Testis (tissue), 3 donors: ENCODE data around the gene DCLK1. TPM values are rescaled to one million over a fixed set of nuclear protein-coding genes. Genes with fewer than 3 reads are reported as not detected.

Experiments used
- DNase-seq: peaks from one replicate; pipeline ENCODE4 v3.0.0-alpha.2; 2019
- H3K27ac ChIP-seq, 2 donors: fragments of 200-600 bp; sonication (generic); one replicate each; pipeline ENCODE4 v1.5.1; 2019
- H3K27me3 ChIP-seq: fragments of 200-600 bp; sonication (generic); one replicate; pipeline ENCODE4 v1.5.1; 2019
- H3K36me3 ChIP-seq: fragments of 200-600 bp; sonication (generic); one replicate; pipeline ENCODE4 v1.5.1; 2017; ENCODE audit warnings: low read depth; ENCODE audit errors: missing control alignments
- H3K4me1 ChIP-seq: fragments of 200-600 bp; sonication (generic); one replicate; pipeline ENCODE4 v1.5.1; 2019
- H3K4me3 ChIP-seq, 2 donors: fragments of 200-600 bp; sonication (generic); one replicate each; pipeline ENCODE4 v1.5.1; 2017 to 2019
- H3K9me3 ChIP-seq: fragments of 200-600 bp; sonication (generic); one replicate; pipeline ENCODE4 v1.5.1; 2017
- CTCF ChIP-seq, 3 experiments: fragments of 450-650 bp in 2 of 3; fragments of 200-600 bp in 1 of 3; sonication (generic) in 1 of 3; IDR thresholded peaks; one replicate each; pipeline ENCODE4 v1.5.1; 2016 to 2019; ENCODE audit warnings: antibody characterized with exemption in 3 of 3, mild to moderate bottlenecking in 2 of 3, moderate library complexity in 1 of 3
- POLR2A ChIP-seq: fragments of 450-650 bp; IDR thresholded peaks from one replicate; pipeline ENCODE4 v1.6.1; 2017; ENCODE audit warnings: antibody characterized with exemption, mild to moderate bottlenecking, moderate library complexity
- WGBS, 2 donors: methylation state at CpG; one replicate each; pipeline ENCODE4 v1.1.5; 2018; 5-methylcytosine and 5-hydroxymethylcytosine counted together
- intact Hi-C: fragments of 100-400 bp; cut with DNase I; formaldehyde crosslinking; loops from one replicate; pipeline ENCODE4 v1.15.1; 2023; ENCODE audit warnings: low total_unique reads
- polyA plus RNA-seq: library from polyadenylated mRNA; stranded (reverse); fragments of 350-450 nt; fragmentation: Illumina TruSeq; extraction: RNeasy Lipid Tissue Mini Kit (QIAGEN cat#74804); gene quantifications from one replicate; pipeline ENCODE4 v1.2.3, GENCODE V29; 2014; ENCODE audit warnings: low read depth, low replicate concordance; ENCODE audit not compliant: insufficient read depth
- total RNA-seq, 2 donors: library from RNA; depleted of rRNA; stranded (reverse); fragments of >200 nt; gene quantifications; one replicate each; pipeline ENCODE4 v1.2.3, GENCODE V29; 2016

DCLK1 gene
- total and polyA plus RNA-seq, 3 donors from 2014 or later, result 4.5 to 8.9 (median 4.9) TPM

- DNase-seq, result no peak
- no peaks in the 10 kb centered on the region for H3K9me3 ChIP-seq
- WGBS, 2 donors, result 75 to 81% methylated on average over 2 of the region's 2 CpGs
- intact Hi-C loops, result no loop called here
- H3K4me3 ChIP-seq, result no peak overlapping the region
- H3K27me3 ChIP-seq, result no peaks in the 10 kb centered on the region
- H3K36me3 ChIP-seq, result no peaks in the 10 kb centered on the region
- TF ChIP-seq CTCF (IDR thresholded peaks at IDR 0.05) (no peak), POLR2A (no peak)
- no peaks in the 10 kb centered on the region for H3K4me1 ChIP-seq
- H3K27ac ChIP-seq, result no peak overlapping the region
Observed at GRCh38 chr13:35995136-35995535, 136.0 kb downstream of the DCLK1 start.

- Histone ChIP-seq H3K36me3 (no peaks in the 10 kb centered on the region), H3K4me3 (no peak overlapping the region), H3K4me1 (no peaks in the 10 kb centered on the region), H3K9me3 (no peaks in the 10 kb centered on the region), H3K27me3 (no peaks in the 10 kb centered on the region), H3K27ac (no peak overlapping the region)
- WGBS, 2 donors, result 58 to 60% methylated on average over 6 of the region's 6 CpGs
- peak; percentile 30 for DNase-seq
- intact Hi-C loops, result no loop called here
- TF ChIP-seq POLR2A, result no peak
- no peak for TF ChIP-seq CTCF (IDR thresholded peaks at IDR 0.05)
Observed at GRCh38 chr13:35994131-35994966, 136.8 kb downstream of the DCLK1 start.

- intact Hi-C loops, result no loop called here
- Histone ChIP-seq H3K36me3 (no peaks in the 10 kb centered on the region), H3K4me1 (no peaks in the 10 kb centered on the region), H3K4me3 (no peak overlapping the region), H3K27me3 (no peaks in the 10 kb centered on the region), H3K9me3 (no peaks in the 10 kb centered on the region), H3K27ac (no peak overlapping the region)
- WGBS, 2 donors, result 43 to 59% methylated on average over 1 of the region's 1 CpG
- no peak for TF ChIP-seq CTCF (IDR thresholded peaks at IDR 0.05)
- no peak for TF ChIP-seq POLR2A
- DNase-seq, result no peak
Observed at GRCh38 chr13:35993686-35994085, 137.5 kb downstream of the DCLK1 start.

GRCh38 chr13:35992964-35993363, 138.2 kb downstream of the DCLK1 start:
- H3K9me3 ChIP-seq, result no peaks in the 10 kb centered on the region
- TF ChIP-seq CTCF (IDR thresholded peaks at IDR 0.05) (no peak), POLR2A (no peak)
- H3K4me1 ChIP-seq, result no peaks in the 10 kb centered on the region
- no peaks in the 10 kb centered on the region for H3K27me3 ChIP-seq
- no peak overlapping the region for H3K4me3 ChIP-seq
- no peak overlapping the region for H3K27ac ChIP-seq
- no peaks in the 10 kb centered on the region for H3K36me3 ChIP-seq
- 86 to 96% methylated on average over 4 of the region's 4 CpGs for WGBS, 2 donors
- intact Hi-C loops, result no loop called here
- no peak for DNase-seq

GRCh38 chr13:35990196-35990595, 141.0 kb downstream of the DCLK1 start:
- Histone ChIP-seq H3K27me3 (no peaks in the 10 kb centered on the region), H3K27ac (no peak overlapping the region), H3K36me3 (no peaks in the 10 kb centered on the region), H3K4me3 (no peak overlapping the region), H3K4me1 (no peaks in the 10 kb centered on the region), H3K9me3 (no peaks in the 10 kb centered on the region)
- intact Hi-C loops, result no loop called here
- peak; percentile 23 for DNase-seq
- TF ChIP-seq POLR2A (no peak), CTCF (IDR thresholded peaks at IDR 0.05) (no peak)
- 83% methylated on average over 3 of the region's 3 CpGs for WGBS, 2 donors
